ENCODE results near the gene SNX8.

SNX8 gene

GRCh38 chr7:2259480-2259879 is 54.8 kb downstream of the SNX8 start:
- no peak for DNase-seq

- DNase-seq: no peak
These were observed 55.4 kb downstream of the SNX8 start for GRCh38 chr7:2258661-2259365.

GRCh38 chr7:2257651-2258050 is 56.6 kb downstream of the SNX8 start:
- DNase-seq: no peak

- no peak for DNase-seq
These were observed 57.1 kb downstream of the SNX8 start for GRCh38 chr7:2257046-2257551.

- no peak for DNase-seq
These were observed 57.8 kb downstream of the SNX8 start for GRCh38 chr7:2256306-2257045.

- DNase-seq: no peak
These were observed 58.8 kb downstream of the SNX8 start for GRCh38 chr7:2255145-2256139.

- no peak for DNase-seq
These were observed 59.7 kb downstream of the SNX8 start for GRCh38 chr7:2254429-2255144.

- no peak for DNase-seq
These were observed 60.6 kb downstream of the SNX8 start for GRCh38 chr7:2253525-2254244.

GRCh38 chr7:2253021-2253420 is 61.2 kb downstream of the SNX8 start:
- DNase-seq: no peak

GRCh38 chr7:2251841-2252771 is 62.1 kb downstream of the SNX8 start:
- no peak for DNase-seq

- DNase-seq: no peak
These were observed 62.9 kb downstream of the SNX8 start for GRCh38 chr7:2251381-2251780.

GRCh38 chr7:2249744-2250323 is 64.4 kb downstream of the SNX8 start:
- no peak for DNase-seq

- peak; percentile 38 to 53 for DNase-seq
These were observed 65.1 kb downstream of the SNX8 start for GRCh38 chr7:2248984-2249694.

- peak; percentile 56 to 58 for DNase-seq
These were observed 66.9 kb downstream of the SNX8 start for GRCh38 chr7:2247141-2247995.

- no peak for DNase-seq
These were observed 68.2 kb downstream of the SNX8 start for GRCh38 chr7:2245883-2246675.

- no peak for DNase-seq
These were observed 69.7 kb downstream of the SNX8 start for GRCh38 chr7:2244404-2244995.

GRCh38 chr7:2243458-2243857 is 70.8 kb downstream of the SNX8 start:
- DNase-seq: no peak
